ENCODE measurements around the gene SYNC. TPM values are rescaled to one million over a fixed set of nuclear protein-coding genes. Genes with fewer than 3 reads are reported as not detected.

Gene SYNC
- total RNA-seq, 3 donors from 2014 or later: 14.3 to 19.2 (median 14.6) TPM

DNA sequence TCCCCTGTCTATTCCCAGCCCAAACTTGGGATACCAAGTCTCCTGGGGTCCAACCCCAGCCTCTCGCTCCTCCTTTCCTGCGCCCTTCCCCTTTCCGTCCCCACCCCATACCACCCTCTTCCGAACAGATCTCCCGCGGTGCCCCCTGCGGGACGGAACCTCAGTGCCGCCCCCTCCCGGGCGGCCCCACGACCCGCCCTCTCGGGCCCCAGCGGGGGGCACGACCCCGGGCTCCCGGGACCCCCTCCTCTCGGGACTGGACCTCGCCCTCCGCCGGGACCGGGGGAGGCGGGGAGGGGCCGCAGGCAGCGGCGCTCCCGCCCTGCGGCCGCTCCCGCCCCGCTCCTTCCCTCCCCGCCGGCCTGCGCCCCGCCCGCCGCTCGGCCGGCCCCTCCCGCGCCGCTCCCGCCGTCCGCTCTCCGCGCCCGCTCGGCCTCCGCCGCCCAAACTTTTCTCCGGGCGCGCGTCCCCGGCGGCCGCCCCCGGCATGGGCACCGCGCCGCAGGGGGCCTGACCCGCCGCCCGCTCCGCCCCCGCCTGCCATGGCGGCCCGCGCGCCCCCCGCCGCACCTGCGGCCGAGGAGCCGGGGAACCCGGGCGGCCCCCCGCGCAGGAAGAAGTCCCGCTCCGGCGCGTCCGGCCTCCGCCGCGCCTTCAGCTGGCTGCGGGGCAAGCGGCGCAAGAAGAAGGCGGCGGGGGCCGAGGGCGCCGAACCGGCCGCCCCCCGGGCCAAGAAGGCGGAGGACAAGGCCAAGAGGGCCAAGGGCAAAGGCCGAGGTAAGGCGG lies 39.0 kb upstream of the SYNC start:
- H3K9me3 ChIP-seq: no peaks in the 10 kb centered on the region
- H3K4me1 ChIP-seq (ENCODE audit: low read depth): peaks cover 17% of the 10 kb centered on the region
- ATAC-seq (peak; percentile 63), DNase-seq (peak in 2 of 3 donors; percentile 61 to 81)
- H3K4me3 ChIP-seq: peak overlapping the region; percentile 84
- TF ChIP-seq, protein P1, sequence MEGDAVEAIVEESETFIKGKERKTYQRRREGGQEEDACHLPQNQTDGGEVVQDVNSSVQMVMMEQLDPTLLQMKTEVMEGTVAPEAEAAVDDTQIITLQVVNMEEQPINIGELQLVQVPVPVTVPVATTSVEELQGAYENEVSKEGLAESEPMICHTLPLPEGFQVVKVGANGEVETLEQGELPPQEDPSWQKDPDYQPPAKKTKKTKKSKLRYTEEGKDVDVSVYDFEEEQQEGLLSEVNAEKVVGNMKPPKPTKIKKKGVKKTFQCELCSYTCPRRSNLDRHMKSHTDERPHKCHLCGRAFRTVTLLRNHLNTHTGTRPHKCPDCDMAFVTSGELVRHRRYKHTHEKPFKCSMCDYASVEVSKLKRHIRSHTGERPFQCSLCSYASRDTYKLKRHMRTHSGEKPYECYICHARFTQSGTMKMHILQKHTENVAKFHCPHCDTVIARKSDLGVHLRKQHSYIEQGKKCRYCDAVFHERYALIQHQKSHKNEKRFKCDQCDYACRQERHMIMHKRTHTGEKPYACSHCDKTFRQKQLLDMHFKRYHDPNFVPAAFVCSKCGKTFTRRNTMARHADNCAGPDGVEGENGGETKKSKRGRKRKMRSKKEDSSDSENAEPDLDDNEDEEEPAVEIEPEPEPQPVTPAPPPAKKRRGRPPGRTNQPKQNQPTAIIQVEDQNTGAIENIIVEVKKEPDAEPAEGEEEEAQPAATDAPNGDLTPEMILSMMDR (IDR thresholded peaks at IDR 0.05): no peak
- H3K36me3 ChIP-seq (ENCODE audit: low read depth): no peaks in the 10 kb centered on the region
- intact Hi-C loops (cut with DNase I, micrococcal nuclease): no loop called here

DNA sequence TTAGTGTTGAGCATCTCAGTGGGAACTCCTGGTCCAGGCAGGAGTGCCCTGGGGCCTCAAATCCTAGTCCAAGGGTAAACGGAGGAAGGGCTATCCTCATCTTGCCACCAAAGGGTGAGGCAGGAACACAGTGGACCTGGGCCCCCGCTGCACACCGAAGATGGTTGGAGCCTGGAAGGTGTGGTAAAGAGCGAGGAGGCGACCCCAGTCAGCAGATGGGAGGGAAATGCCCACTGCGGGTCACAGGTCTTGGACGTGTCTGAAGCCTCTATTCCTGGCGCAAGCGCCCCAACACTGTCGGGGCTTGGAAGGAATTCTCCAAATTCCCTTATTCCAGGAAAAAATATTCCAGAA lies 38.5 kb upstream of the SYNC start:
- TF ChIP-seq, protein P1 (IDR thresholded peaks at IDR 0.05): no peak
- DNase-seq: peak in 2 of 3 donors; percentile 57 to 58

DNA sequence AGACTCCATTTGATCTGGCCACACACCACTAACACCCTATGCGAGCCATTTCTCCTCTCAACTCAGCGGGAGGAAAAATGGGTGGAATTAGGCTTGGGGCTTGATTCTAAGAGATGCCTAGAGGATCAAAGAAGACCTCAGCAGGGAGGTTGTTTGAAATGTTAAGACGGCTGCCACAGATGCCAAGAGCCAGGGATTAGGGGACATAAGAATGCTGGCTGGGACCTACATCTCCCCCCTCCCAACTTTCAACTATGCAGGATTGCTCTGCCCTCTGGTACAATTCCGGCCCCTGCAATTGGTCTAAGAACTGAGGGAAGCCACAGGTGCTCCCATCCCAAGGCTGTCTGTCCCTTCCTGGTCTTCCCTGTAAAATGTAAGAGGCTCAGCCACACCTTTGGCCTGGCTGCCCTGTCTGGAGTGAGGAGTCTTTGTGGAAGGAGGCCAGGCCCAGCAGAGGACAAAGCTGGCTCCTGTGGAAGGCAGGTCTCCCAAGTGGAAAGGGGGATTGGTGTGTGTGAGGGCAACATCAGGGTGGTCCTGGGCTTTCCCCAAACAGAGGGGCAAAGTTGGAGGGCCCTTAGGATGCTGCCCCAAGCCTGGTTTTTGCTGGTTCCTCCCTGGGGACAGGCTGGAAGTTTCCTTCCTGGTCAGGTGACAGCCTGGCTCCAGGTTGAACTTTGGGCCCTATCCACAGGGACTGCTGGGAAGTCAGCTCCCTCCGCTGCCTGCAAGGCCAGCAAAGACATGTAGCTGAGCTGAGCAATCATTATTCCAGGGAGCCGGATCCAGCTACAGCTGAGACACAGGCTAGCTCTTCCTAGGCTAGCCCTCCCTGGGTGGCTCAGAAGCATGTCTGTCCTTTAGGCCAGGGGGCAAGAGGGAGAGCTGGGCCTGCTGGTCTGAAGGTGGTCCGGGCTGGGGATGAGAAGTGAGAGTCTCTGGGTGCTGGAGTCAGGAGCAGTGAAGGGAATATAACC lies 34.5 kb upstream of the SYNC start:
- peaks cover 16% of the 10 kb centered on the region for H3K4me1 ChIP-seq (ENCODE audit: low read depth)
- peak; percentile 90 for ATAC-seq
- peak; percentile 83 to 85 (median 84) for DNase-seq
- no peaks in the 10 kb centered on the region for H3K36me3 ChIP-seq (ENCODE audit: low read depth)
- TF ChIP-seq, protein P1 (IDR thresholded peaks at IDR 0.05): no peak
- no peaks in the 10 kb centered on the region for H3K9me3 ChIP-seq
- no peak overlapping the region for H3K4me3 ChIP-seq
- intact Hi-C loops (cut with DNase I, micrococcal nuclease): no loop called here

More for the DNA sequence above, 38.5 kb upstream of the SYNC start:
- intact Hi-C loops (cut with DNase I, micrococcal nuclease): no loop called here
- no peaks in the 10 kb centered on the region for H3K36me3 ChIP-seq (ENCODE audit: low read depth)
- H3K4me1 ChIP-seq (ENCODE audit: low read depth): peaks cover 20% of the 10 kb centered on the region
- H3K9me3 ChIP-seq: no peaks in the 10 kb centered on the region
- peak overlapping the region; percentile 84 for H3K4me3 ChIP-seq
- no peak for ATAC-seq

DNA sequence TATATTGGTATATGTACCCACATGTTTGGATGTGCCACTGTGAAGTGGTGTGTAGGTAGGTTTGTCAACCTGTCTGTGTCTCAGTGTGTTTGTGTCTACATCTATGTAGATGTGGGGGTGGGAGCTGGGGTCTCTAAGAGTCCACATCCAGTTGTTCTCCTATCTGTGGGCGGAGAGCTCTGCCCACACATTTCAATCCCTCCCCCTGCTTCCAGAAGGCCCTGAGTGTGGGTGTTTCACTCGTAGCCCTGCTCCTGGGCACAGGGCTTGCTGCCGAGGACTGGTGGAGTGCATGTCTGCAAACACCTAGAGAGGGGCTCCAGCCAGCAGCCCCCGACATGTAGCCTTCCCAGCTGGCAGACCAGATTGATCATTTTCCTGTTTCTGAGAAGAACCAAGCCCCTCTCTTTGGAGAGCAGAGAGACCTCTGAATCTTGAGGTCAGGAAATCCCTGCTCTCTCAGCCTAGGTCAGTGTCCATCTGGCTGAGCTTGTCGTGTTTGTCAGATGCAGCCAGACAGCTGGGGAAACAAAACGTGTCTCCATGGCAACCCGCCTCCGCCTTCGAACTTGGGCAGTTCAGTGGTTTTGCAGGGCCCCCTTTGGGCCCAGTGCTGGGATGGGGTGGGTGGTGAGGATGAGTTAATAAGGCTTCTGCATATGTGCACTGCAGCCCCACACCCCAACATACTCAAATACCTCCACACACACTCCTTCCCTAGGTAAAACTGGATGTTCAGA lies 31.2 kb upstream of the SYNC start:
- intact Hi-C loops (cut with DNase I, micrococcal nuclease): no loop called here
- peak in 1 of 3 donors; percentile 33 for DNase-seq
- no peak for ATAC-seq

More for the DNA sequence above, 31.2 kb upstream of the SYNC start:
- TF ChIP-seq, protein P1 (IDR thresholded peaks at IDR 0.05): no peak
- no peaks in the 10 kb centered on the region for H3K36me3 ChIP-seq (ENCODE audit: low read depth)
- H3K9me3 ChIP-seq: no peaks in the 10 kb centered on the region
- no peak overlapping the region for H3K4me3 ChIP-seq
- peaks cover 19% of the 10 kb centered on the region for H3K4me1 ChIP-seq (ENCODE audit: low read depth)
